ENCODE measurements around the gene PSD. TPM values are rescaled to one million over a fixed set of nuclear protein-coding genes. Genes with fewer than 3 reads are reported as not detected.

The PSD gene
- total RNA-seq, 2 experiments from 2014 or later: 2.2 to 10.2 TPM

DNA sequence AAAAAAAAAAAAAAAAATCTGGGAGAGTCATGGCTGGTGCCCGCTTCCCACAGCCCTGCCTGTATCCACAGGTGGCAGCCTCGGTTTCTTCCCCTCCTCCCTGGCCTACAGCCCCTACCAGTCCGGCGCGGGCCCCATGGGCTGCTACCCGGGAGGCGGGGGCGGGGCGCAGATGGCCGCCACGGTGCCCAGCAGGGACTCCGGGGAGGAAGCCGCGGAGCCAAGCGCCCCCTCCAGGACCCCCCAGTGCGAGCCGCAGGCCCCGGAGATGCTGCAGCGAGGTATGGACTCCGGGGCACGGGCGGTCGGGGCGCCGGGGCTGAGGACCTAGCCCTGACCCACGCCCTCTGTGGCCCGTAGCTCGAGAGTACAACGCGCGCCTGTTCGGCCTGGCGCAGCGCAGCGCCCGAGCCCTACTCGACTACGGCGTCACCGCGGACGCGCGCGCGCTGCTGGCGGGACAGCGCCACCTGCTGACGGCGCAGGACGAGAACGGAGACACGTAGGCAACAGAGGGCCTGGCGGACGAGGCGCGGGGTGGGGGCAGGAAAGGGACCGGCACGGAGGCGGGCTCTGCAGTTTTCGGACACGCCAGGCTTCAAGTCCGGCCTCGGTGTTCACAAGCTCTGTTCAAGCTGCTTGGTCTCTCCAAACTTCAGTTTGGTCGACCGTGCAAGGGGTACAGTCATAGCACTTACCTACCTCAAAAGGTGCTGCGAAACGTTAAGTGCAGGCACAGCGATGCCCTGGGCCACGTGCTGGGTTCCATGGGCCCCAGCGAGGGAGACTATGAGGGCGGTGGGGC lies 19.2 kb downstream of the PSD start:
- no peaks in the 10 kb centered on the region for H3K9me3 ChIP-seq (ENCODE audit: low read length)
- H4K20me1 ChIP-seq (ENCODE audit: insufficient read depth, low read length): no peaks in the 10 kb centered on the region
- H3K4me2 ChIP-seq (ENCODE audit: low read length): peak overlapping the region; percentile 67
- no peak overlapping the region for H2AFZ ChIP-seq (ENCODE audit: low read length)
- intact Hi-C loops (cut with micrococcal nuclease; ENCODE audit: unreplicated experiment): loop anchor here (1.0 to 5.0 kb wide), 4 partner anchors 22 to 232 kb away; no protein-coding TSS in a partner anchor
- peaks cover 21% of the 10 kb centered on the region for H3K4me1 ChIP-seq (ENCODE audit: insufficient read depth, low read length, poor library complexity, severe bottlenecking)
- peaks cover 43% of the 10 kb centered on the region for H3K36me3 ChIP-seq (ENCODE audit: insufficient read depth, low read length)
- CTCF ChIA-PET (ENCODE audit: unreplicated experiment): interaction anchor here (0.5 to 1.3 kb wide), 6 partner anchors 21 to 230 kb away, joined by 3 to 4 read pairs (median 4); partner anchors contain the start of genes CUEDC2 and FBXL15
- peak overlapping the region; percentile 59 for H3K4me3 ChIP-seq (ENCODE audit: low read depth, low read length, poor library complexity, severe bottlenecking)
- peak overlapping the region; percentile 25 for H3K27ac ChIP-seq (ENCODE audit: low read depth, low read length, poor library complexity, severe bottlenecking)
- peaks cover 9% of the 10 kb centered on the region; the same call in 1 of the 2 replicates for H3K79me2 ChIP-seq (ENCODE audit: insufficient read depth, low read depth, low read length)
- BruUV-seq (replicated peaks): TSS peak; percentile 35
- H3K9me2 ChIP-seq (ENCODE audit: insufficient read depth, low read length): no peaks in the 10 kb centered on the region
- DNase-seq (ENCODE audit: low spot score): peak; percentile 90
- POLR2A ChIA-PET: interaction anchor here (0.9 to 1.6 kb wide), 3 partner anchors 21 to 133 kb away, joined by 3 to 5 read pairs (median 3); partner anchors contain the start of genes FBXL15 and SUFU
- TF ChIP-seq, protein P1, sequence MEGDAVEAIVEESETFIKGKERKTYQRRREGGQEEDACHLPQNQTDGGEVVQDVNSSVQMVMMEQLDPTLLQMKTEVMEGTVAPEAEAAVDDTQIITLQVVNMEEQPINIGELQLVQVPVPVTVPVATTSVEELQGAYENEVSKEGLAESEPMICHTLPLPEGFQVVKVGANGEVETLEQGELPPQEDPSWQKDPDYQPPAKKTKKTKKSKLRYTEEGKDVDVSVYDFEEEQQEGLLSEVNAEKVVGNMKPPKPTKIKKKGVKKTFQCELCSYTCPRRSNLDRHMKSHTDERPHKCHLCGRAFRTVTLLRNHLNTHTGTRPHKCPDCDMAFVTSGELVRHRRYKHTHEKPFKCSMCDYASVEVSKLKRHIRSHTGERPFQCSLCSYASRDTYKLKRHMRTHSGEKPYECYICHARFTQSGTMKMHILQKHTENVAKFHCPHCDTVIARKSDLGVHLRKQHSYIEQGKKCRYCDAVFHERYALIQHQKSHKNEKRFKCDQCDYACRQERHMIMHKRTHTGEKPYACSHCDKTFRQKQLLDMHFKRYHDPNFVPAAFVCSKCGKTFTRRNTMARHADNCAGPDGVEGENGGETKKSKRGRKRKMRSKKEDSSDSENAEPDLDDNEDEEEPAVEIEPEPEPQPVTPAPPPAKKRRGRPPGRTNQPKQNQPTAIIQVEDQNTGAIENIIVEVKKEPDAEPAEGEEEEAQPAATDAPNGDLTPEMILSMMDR (conservative IDR thresholded peaks at IDR 0.05; ENCODE audit: low read length): peak; percentile 90
- TF ChIP-seq EZH2phosphoT487 (IDR thresholded peaks at IDR 0.05; ENCODE audit: borderline replicate concordance, low read depth, low read length): no peak

DNA sequence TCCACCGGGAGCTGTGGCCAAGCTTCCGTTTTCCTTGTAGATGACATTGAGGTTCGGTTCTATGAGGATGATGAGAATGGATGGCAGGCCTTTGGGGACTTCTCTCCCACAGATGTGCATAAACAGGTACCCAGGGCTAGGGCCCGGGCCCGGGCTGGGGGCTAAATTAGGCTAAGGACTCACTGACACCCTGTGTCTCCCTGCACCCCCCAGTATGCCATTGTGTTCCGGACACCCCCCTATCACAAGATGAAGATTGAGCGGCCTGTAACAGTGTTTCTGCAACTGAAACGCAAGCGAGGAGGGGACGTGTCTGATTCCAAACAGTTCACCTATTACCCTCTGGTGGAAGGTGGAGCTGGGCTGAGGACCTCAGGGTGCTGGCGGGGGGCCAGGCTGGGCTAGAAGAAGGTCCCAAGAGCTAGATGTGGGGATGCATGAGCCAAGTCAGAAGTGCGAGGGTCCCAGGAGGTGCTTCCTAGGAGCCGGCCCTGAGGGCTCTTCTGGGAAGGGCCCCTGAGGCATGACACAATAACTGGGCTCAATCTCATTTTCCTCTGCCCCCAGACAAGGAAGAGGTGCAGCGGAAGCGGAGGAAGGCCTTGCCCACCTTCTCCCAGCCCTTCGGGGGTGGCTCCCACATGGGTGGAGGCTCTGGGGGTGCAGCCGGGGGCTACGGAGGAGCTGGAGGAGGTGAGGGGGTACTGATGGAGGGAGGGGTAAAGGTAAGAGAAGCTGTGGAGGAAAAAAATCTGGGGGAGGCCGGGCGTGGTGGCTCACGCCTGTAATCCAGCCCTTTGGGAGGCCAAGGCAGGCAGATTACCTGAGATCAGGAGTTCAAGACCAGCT lies 20.2 kb downstream of the PSD start:
- Histone ChIP-seq H3K79me2 (ENCODE audit: insufficient read depth, low read depth, low read length) (peaks cover 9% of the 10 kb centered on the region; the same call in 1 of the 2 replicates), H2AFZ (ENCODE audit: low read length) (no peak overlapping the region), H3K4me1 (ENCODE audit: insufficient read depth, low read length, poor library complexity, severe bottlenecking) (peaks cover 26% of the 10 kb centered on the region), H3K9me2 (ENCODE audit: insufficient read depth, low read length) (no peaks in the 10 kb centered on the region), H3K36me3 (ENCODE audit: insufficient read depth, low read length) (peaks cover 43% of the 10 kb centered on the region), H4K20me1 (ENCODE audit: insufficient read depth, low read length) (no peaks in the 10 kb centered on the region), H3K9me3 (ENCODE audit: low read length) (no peaks in the 10 kb centered on the region), H3K4me3 (ENCODE audit: low read depth, low read length, poor library complexity, severe bottlenecking) (no peak overlapping the region), H3K4me2 (ENCODE audit: low read length) (0 out of 2 replicates have a peak overlapping the region, but pooled peaks have one; percentile 67), H3K27ac (ENCODE audit: low read depth, low read length, poor library complexity, severe bottlenecking) (no peak overlapping the region)
- intact Hi-C loops (cut with micrococcal nuclease; ENCODE audit: unreplicated experiment): loop anchor here (1.0 to 5.0 kb wide), 4 partner anchors 23 to 231 kb away; no protein-coding TSS in a partner anchor
- POLR2A ChIA-PET: interaction anchor here (0.9 to 1.6 kb wide), 2 partner anchors 22 to 132 kb away, joined by 3 to 5 read pairs; partner anchors contain the start of gene FBXL15
- BruUV-seq (replicated peaks): no TSS peak
- TF ChIP-seq, protein P1 (conservative IDR thresholded peaks at IDR 0.05; ENCODE audit: low read length): no peak
- no peak for TF ChIP-seq EZH2phosphoT487 (IDR thresholded peaks at IDR 0.05; ENCODE audit: borderline replicate concordance, low read depth, low read length)
- DNase-seq (ENCODE audit: low spot score): no peak
- CTCF ChIA-PET (ENCODE audit: unreplicated experiment): interaction anchor here (0.5 to 1.3 kb wide), 2 partner anchors 47 to 195 kb away, joined by 4 read pairs; no protein-coding TSS in a partner anchor

All from OCI-LY7 (cell line).